ENCODE results near the gene ACAA2.

The ACAA2 gene

DNA sequence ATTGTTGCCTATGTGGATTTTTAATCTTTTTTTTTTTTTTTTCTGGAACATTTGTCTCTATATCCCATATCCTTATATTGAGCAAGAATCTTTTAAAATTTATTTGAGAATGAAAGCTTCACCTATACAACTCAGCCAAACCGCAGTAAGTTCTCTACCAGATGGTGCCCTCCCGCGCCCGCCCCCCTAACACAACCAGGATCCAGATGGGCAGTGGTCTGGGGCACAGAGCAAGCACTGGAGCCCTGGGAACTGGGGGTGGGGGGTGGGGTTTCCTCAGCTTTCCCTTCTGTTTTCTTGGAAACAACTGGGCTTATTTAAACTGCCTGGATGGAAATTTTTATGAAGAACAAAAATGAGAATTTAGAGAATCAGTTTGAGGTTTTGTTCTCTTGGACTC, 74.6 kb downstream of the ACAA2 start:
- no peak for DNase-seq

DNA sequence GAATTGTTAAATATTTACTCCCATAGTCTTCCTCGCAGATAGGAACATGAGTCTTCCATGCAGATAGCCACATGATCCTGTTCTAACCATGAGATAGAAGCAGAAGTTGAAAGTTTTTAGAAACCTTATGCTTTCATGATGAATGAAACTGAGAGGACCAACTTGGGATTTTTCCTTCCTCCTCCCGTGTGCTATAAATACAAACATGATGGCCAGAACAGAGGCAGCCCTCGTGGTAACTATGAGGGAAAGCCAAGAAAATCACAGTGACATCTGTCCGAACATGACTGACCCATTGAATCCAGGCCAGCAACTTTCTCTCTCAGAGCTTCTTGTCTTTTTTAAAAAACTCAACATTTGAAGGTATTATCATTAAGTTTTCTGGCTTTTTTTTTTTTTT, 78.5 kb downstream of the ACAA2 start:
- DNase-seq = no peak

DNA sequence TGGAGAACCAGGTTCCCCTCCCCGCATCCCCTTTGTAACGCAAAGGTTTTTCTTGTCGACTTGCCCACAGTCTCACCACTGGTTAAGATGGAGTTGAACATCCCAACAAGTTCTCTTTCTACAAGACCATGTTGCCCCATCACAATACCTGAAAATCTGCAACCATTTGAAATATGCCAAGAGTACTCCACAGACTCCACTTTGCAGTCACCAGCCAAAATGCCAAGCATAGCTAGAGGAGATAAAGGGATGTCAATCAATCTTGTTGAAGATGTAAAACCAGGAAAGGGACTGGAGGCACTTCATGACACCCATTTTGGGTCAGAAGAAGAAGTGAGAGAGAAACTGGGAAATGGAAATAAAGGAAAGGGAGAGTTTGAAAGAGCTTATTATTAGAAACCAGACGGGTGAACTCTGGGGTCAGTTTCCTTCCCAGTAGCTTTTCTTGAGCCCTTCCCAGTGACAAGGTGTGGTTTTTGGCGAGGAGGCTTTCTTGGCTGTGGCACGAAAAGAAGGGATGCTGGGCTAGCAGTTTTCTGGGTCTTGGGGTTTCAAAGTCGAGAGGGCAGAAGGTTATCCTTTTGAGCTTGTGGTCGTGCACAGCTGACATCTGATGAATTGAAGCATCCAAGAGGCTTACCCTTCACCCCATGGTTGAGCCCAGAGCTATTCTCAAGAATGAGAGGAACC, 79.3 kb downstream of the ACAA2 start:
- DNase-seq = no peak

DNA sequence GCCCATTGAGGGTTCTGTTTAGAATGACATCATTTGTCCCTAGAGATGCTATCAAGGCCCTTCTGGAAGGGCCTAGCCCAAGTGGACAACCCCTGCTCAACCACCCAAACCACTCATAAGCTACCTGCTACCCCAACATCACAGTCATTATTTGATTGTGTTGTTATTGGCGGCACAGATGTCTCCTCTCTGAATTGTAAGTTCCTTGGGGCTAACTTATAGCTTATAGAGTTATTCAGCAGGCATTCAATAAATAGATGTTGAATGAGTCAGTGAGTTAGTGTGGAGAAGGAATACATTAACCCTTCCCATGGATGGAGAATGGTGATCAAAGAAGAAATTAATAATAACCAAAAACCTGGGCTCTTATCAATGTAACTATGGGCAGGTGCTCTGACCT, 80.0 kb downstream of the ACAA2 start:
- no peak for DNase-seq
